HepG2 (cell line): ENCODE results near the gene MFF. TPM values are rescaled to one million over a fixed set of nuclear protein-coding genes. Genes with fewer than 3 reads are reported as not detected.

Experiments used
- FOXA3 ChIP-seq: IDR thresholded peaks from 2 replicates; pipeline ENCODE4 v1.6.1; 2016; ENCODE audit warnings: missing genetic modification reagents, missing compliant biosample characterization
- GTF3A ChIP-seq: sonication (generic); formaldehyde crosslinking; conservative IDR thresholded peaks from 2 replicates; pipeline ENCODE4 v1.4.0; 2020; ENCODE audit warnings: mild to moderate bottlenecking, missing genetic modification reagents
- KDM1A ChIP-seq: IDR thresholded peaks from 2 replicates; pipeline ENCODE4 v1.6.1; 2016; ENCODE audit warnings: missing compliant biosample characterization
- KDM5A ChIP-seq: fragments of 200-600 bp; sonication (generic); IDR thresholded peaks from 2 replicates; pipeline ENCODE4 v1.7.0; 2018; ENCODE audit warnings: antibody characterized with exemption, mild to moderate bottlenecking, low read length, borderline replicate concordance
- MEF2D ChIP-seq: sonication (generic); formaldehyde crosslinking; IDR thresholded peaks from 2 replicates; pipeline ENCODE4 v1.5.1; 2020; ENCODE audit warnings: mild to moderate bottlenecking, missing genetic modification reagents
- MLX ChIP-seq: IDR thresholded peaks from 2 replicates; pipeline ENCODE4 v1.6.1; 2016
- NCOA2 ChIP-seq: sonication (generic); formaldehyde crosslinking; IDR thresholded peaks from 2 replicates; pipeline ENCODE4 v1.8.0; 2022; ENCODE audit warnings: inconsistent platforms
- PRDM4 ChIP-seq: sonication (generic); formaldehyde crosslinking; IDR thresholded peaks from 2 replicates; pipeline ENCODE4 v1.9.0; 2021; ENCODE audit warnings: missing genetic modification reagents, borderline replicate concordance
- RFX3 ChIP-seq: IDR thresholded peaks from 2 replicates; pipeline ENCODE4 v1.6.1; 2016; ENCODE audit warnings: missing biosample characterization, missing genetic modification reagents
- SOX5 ChIP-seq: IDR thresholded peaks from 2 replicates; pipeline ENCODE4 v1.6.1; 2016; ENCODE audit warnings: borderline replicate concordance
- TP53 ChIP-seq: sonication (generic); formaldehyde crosslinking; conservative IDR thresholded peaks from 2 replicates; pipeline ENCODE4 v1.4.0; 2020; ENCODE audit warnings: missing genetic modification reagents
- ZBTB37 ChIP-seq: sonication (generic); formaldehyde crosslinking; IDR thresholded peaks from 2 replicates; pipeline ENCODE4 v1.4.0; 2020; ENCODE audit warnings: mild to moderate bottlenecking, missing genetic modification reagents
- ZBTB39 ChIP-seq: sonication (generic); formaldehyde crosslinking; IDR thresholded peaks from 2 replicates; pipeline ENCODE4 v1.5.0; 2020; ENCODE audit warnings: missing genetic modification reagents
- ZNF136 ChIP-seq: sonication (generic); formaldehyde crosslinking; IDR thresholded peaks from 2 replicates; pipeline ENCODE4 v1.8.1; 2022; ENCODE audit warnings: low read depth, mild to moderate bottlenecking, moderate library complexity, missing genetic modification reagents
- ZNF180 ChIP-seq: sonication (generic); formaldehyde crosslinking; IDR thresholded peaks from 2 replicates; pipeline ENCODE4 v1.4.0; 2020; ENCODE audit warnings: low read depth, missing genetic modification reagents, borderline replicate concordance
- ZNF800 ChIP-seq: sonication (generic); formaldehyde crosslinking; IDR thresholded peaks from 2 replicates; pipeline ENCODE4 v1.4.0; 2020; ENCODE audit warnings: missing genetic modification reagents
- polyA plus RNA-seq, 8 experiments: library from polyadenylated mRNA; depleted of rRNA in 3 of 8; stranded (reverse) in 7 of 8; unstranded in 1 of 8; fragments of >200 nt; fragmentation: Illumina TruSeq in 4 of 8; extraction: Trizol in 4 of 8; gene quantifications; 2 replicates each; pipeline versions ENCODE4 v1.2.1 to v1.2.3, GENCODE V29; 2011 to 2016; ENCODE audit warnings: low read depth in 4 of 8, missing spikeins in 1 of 8, mixed read lengths in 1 of 8; ENCODE audit not compliant: insufficient read depth in 1 of 8
- total RNA-seq, 5 experiments: library from RNA; depleted of rRNA; stranded (reverse); fragments of >200 nt; fragmentation: Illumina TruSeq; extraction: Trizol; gene quantifications; 2 replicates each; pipeline ENCODE4 v1.2.3, GENCODE V29; 2016; ENCODE audit warnings: low read depth in 1 of 5

Gene MFF
- total and polyA plus RNA-seq, 2 of the 13 experiments (the other 11 are each of a cell fraction or from before 2014, with no cell fraction given), result 81.9 to 156 TPM

GRCh38 chr2:227406177-227407031, 81.4 kb downstream of the MFF start (continued):
- TF ChIP-seq ZBTB37, result no peak
- TF ChIP-seq ZBTB39 (CRISPR knock-in tag), result peak; percentile 71; the same call in 1 of the 2 replicates
- peak; percentile 55; the same call in 1 of the 2 replicates for TF ChIP-seq MLX (CRISPR knock-in tag)
- no peak for TF ChIP-seq ZNF136 (CRISPR knock-in tag)
- peak; percentile 80; the same call in 1 of the 2 replicates for TF ChIP-seq SOX5 (CRISPR knock-in tag)
- peak; percentile 72 for TF ChIP-seq MEF2D (CRISPR knock-in tag)
- no peak for TF ChIP-seq GTF3A (CRISPR knock-in tag)
- 0 out of 2 replicates have a peak, but pooled peaks have one; percentile 8 for TF ChIP-seq RFX3 (CRISPR knock-in tag)
- no peak for TF ChIP-seq ZNF180 (CRISPR knock-in tag)
- 0 out of 2 replicates have a peak, but pooled peaks have one; percentile 6 for TF ChIP-seq TP53
- TF ChIP-seq NCOA2, result peak; percentile 69
- peak; percentile 61; the same call in 1 of the 2 replicates for TF ChIP-seq KDM5A
- TF ChIP-seq FOXA3 (CRISPR knock-in tag), result peak; percentile 81
- 0 out of 2 replicates have a peak, but pooled peaks have one; percentile 35 for TF ChIP-seq ZNF800 (CRISPR knock-in tag)
- TF ChIP-seq PRDM4, result no peak
- peak; percentile 75; the same call in 1 of the 2 replicates for TF ChIP-seq KDM1A (CRISPR knock-in tag)
